HG03432 (cell line): ENCODE results near the gene RABGGTA.
"Not testable (repeated sequence)": the region's sequence is repeated elsewhere in the genome, so short reads cannot be mapped to it uniquely, and the experiment has no call there.

Source experiments
- ATAC-seq: cut with Tn5 transposase; IDR thresholded peaks from one replicate; pipeline ENCODE4 v1.9.1; 2021; ENCODE audit warnings: mild to moderate bottlenecking, moderate library complexity; ENCODE audit not compliant: unreplicated experiment

Gene RABGGTA

DNA sequence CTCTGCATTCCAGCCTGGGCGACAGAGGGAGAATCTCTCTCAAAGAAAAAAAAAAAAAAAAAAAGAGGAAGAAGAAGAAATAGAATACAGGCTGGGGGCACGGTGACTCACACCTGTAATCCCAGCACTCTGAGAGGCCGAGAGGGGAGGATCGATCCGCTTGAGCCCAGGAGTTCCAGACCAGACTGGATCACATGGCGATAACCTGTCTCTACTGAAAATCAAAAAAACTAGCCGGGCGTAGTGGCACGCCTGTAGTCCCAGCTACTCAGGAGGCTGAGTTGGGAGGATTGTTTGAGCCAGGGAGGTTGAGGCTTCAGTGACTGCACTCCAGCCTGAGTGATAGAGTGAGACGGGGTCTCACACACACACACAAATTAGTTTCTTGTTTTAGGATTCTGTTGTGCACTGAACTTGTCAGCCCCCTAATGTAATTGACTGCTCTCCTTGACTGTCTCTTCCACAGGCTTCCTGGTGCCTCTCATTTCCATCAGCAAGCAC lies 28.0 kb downstream of the RABGGTA start:
- ATAC-seq = no peak

DNA sequence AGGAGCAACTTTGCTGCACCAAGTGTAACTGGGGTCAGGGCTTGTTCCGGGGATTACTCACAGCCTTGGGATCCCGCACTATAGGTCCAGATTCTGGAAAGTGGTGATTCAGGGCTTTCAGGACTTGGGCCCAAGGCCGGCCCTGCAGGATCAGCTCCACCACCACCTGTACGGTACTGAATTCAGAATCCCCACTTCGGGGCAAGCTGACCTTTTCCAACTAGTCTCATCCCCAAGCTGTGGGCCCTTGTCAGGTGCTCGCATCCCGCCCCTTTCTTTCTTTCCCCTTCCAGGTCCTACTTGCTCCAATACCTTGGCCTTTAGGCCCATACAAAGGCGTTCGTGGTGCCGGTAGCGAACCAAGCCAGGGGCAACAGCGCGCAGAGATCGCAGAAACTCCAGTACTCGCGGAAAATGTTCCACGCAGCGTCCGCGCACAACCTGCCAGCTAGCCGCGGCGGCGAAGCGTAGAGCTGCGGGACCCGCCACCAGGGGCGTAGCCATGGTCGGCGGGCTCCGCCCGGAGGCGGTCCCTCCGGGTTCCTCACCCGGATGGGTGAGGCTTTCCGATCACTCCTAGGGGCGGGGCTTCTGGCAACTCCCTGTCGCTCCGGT lies 29.5 kb downstream of the RABGGTA start:
- ATAC-seq = peak; percentile 83

DNA sequence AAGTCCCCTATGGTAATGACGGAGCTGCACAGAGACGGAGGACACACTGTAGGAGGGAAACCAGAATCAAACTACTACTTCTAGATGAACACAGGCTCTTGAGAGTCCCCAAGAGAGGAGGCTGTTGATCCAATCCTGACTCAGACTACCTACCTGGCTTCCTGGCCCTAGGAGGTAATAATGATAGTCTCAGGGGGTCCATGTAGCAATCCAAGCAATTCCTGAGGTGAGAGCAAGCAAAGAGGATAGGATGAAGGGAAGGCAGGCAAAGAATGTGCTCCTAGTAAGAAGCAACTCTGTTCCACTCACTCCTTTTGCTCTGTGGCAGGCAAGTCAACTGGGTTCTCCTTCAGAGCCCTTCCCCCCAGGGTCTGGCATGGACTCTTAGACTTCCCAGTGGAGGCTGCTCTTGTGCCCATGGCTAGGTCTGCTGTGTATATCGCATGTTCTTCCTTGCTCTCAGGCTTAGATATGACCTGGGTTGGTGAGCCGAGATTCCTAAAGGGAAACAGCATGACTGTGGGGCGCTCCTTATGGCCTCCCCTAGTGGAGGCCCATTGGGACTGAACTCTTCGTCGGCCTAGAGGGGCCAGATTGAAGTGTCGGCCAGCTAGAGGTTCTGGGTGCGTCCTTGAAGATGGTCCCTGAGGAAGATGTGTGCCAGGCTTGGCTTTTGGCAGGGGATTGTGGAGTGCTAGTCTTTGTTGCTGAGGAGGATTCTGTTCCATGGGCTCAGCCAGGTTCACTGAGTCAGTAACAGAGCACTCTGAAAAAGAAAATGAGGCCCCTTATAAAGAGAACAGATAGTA lies 31.1 kb downstream of the RABGGTA start:
- no peak for ATAC-seq

DNA sequence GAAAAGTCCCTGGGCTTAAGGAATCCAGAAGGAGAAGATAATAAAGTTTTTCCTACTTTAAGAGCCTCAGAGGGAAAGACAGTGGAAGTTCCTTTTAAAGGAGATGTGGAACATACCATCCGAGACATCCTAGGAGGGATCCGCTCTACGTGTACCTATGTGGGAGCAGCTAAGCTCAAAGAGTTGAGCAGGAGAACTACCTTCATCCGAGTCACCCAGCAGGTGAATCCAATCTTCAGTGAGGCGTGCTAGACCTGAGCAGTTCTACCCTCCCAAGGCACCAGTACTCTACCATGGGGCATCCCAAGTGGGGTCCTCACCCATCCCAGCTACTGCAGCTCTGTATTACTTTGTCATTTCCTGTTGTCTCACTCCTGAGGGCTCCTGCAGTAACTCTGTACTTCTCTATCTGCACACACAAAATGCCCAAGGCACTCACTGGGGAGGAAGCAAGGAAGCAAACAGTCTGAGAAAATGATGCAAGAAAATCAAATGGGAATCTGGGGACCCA lies 32.8 kb downstream of the RABGGTA start:
- no peak for ATAC-seq

DNA sequence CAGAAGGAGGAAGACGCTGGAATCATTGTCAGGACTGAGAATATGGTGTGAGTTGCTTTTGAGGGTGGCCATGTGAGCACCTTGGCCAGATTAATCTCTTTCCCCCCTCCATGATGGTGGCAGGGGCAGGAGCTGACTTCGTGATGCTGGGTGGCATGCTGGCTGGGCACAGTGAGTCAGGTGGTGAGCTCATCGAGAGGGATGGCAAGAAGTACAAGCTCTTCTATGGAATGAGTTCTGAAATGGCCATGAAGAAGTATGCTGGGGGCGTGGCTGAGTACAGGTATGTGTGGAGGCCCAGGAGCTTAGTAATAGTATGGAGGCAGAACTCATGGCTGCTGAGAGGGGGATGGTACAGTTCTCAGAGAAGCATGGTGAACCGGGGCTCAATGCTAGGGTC lies 33.3 kb downstream of the RABGGTA start:
- no peak for ATAC-seq

DNA sequence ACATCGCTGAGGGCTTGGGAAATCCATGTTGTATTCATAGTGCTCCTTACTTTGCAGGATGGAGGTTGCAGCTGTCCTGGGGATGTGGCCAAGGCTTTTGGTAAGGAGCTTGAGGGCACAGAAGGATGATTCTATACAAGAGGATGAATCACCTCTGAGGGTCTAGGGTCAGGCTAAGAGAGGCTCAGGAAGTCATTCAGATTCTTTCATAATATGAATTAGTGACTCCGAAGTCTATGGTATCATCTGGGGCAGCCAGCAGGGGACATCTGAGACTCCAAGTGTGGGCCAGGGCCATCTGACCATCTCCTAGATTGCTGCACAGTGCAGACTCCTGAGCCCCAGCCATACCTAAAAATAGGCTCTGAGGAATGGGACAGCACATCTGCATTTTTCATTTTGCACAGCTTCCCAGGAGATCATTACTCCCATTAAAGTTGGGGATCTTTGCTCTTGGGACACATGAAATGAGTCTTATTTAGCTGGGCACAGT lies 33.9 kb downstream of the RABGGTA start:
- ATAC-seq = no peak

DNA sequence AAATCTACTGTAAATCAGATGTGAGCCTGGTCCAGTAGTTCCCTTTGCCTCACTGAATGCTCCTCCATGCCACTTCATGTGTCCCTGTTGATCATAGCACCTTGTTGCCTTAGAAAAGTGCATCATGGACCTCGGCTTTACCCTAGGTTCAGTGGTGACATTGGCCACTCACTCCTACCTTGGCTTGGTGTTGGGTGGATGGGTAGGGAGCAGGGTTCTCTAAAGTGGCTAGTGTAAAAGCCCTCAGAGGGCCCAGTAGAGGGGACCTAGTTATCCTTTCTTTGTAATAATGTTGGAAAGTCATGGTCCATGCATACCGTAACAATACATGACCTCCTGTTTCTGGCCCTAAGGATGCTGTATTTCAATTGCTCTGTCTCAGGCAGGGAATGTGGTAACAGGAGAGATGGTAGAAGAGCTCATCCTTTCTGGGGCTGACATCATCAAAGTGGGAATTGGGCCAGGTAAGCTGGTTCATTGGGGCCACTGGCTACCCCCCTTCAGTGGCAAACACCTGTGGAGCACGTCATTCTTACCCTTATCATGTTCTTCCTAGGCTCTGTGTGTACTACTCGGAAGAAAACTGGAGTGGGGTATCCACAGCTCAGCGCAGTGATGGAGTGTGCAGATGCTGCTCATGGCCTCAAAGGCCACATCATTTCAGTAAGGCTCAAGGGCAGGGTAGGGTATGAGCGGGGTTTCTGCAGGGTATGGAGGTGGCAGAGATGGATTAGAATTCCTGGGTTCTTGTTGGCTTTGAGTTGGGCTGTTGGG lies 34.5 kb downstream of the RABGGTA start:
- ATAC-seq = no peak

DNA sequence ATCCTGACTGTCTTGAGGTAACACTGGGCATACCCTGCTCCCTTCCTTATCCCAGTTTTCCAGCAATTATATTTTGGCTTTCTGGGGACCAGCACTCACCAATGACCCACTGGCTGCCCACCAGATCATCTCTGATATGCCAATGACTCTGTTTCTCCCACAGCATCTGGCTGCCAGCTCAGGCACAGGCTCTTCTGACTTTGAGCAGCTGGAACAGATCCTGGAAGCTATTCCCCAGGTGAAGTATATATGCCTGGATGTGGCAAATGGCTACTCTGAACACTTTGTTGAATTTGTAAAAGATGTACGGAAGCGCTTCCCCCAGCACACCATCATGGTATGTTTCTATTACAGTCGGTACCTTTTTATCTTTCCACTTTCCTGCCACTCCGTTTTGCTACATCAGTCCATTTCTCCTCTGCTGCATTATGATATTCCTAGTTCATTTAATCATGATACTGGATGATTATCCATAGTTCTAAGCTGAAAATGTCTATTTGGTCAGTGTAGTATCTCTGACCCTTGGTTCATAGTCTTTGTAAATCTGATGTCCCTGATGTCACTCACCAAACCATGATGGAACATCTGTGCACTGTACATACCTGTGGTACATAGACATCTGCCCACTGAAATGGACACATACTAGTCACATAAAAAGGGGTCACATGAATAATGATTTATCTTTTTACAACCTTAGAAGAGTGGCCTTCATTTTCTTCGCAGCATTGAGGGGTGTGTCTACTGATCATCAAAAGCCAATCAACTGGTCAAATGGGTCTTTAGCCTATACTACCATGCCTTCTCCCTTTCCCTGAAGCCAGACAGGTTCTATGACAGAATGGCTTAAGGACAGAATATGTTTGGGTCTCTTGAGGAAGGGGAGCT lies 35.4 kb downstream of the RABGGTA start:
- ATAC-seq = no peak

DNA sequence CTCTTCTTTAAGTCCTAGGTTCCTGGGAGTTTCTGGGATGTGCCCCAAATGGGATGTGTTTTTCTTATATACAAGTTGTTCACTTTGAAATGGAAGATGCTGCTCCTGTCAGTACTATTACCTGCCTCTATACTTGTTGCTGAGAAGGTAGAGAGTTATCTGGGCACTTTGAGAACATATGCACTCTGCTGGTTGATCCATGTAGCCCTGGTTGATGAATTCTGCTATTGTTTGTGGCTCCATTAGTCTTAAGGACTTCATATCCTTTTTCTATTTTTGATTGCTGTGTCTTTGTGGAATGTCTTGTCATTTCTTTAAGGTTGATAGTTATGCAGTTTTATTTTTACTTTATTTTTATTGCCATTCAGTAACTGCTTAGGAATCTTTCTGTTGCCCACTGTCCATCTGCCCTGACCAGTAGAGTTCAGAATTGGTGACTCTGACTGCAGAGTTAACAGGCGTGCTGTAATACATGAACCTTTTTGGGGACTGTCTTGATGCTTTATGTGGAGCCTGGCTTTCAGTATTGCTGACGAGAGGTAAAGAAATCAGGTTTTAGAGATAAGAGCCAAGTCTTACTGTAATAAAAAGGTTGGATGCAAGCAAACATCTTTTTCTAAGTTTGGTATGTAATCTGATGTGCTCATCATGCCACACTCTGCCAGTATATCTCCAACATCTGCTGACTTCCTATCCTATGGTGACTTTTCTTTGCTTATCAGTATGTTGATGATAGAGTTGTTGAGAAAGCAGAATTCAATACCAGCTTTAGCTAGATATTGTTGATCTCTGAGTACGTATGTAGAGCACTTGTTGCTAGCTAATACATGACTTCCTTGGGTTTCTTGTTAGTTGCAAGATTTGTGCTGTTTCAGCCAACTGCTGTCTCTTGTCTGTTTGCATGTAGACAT lies 37.0 kb downstream of the RABGGTA start:
- no peak for ATAC-seq

DNA sequence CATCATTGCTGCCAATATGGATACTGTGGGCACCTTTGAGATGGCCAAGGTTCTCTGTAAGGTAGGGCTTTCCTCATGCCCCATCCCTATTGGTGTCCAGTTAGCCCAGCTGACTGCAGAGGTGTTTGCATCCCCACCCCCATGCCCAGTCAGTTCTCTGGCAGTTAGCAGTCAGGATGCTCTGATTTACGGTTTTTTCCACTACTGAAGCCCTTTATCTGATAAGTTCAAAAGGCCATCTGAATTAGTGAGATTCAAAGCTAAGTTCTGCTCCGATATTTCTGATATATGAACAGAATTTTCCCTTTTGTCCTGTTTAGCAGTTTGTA lies 37.9 kb downstream of the RABGGTA start:
- ATAC-seq = no peak

DNA sequence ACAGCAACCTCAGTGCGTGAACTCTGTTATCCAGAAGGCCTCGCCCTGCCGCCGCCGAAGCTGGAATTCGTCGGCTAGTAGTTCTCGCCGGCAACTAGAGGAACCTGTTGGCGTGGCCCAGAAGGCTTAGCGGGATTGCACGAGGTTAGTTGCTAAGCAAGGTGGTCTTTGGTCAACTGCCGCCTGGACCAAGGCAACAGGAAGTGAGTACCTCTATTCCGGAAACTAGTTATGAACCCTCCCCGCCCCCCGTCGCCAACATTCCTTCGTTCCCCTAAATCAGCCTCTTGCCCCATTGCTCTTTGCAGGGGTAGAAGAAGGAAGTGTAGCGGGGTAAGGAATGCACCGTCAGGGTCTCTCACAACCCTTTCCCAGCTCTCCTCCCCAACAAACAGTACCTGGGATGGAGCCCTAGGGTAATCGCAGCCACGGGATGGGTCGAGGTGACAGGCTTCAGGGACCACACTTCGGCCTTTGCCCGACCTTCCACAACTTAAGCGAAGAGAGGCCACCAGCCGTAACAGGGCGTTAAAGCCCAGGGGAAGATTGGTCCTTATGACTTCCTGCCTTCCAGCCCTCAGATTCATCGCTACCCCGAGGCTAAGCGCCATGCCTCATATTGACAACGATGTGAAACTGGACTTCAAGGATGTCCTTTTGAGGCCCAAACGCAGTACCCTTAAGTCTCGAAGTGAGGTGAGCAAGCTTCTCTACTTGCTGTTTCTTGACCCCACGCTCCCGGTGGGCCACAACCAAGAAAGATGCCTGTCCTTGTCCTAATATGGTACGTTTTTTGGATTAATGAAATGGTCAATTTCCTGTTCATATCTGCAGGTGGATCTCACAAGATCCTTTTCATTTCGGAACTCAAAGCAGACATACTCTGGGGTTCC lies 38.5 kb downstream of the RABGGTA start, which contains the start of gene GMPR2:
Gene GMPR2, plus strand, starts transcription at position 285 of the 893 bp plus-strand sequence. Its CDS starts 325 bp downstream, at position 610.
- ATAC-seq = peak; percentile 71

DNA sequence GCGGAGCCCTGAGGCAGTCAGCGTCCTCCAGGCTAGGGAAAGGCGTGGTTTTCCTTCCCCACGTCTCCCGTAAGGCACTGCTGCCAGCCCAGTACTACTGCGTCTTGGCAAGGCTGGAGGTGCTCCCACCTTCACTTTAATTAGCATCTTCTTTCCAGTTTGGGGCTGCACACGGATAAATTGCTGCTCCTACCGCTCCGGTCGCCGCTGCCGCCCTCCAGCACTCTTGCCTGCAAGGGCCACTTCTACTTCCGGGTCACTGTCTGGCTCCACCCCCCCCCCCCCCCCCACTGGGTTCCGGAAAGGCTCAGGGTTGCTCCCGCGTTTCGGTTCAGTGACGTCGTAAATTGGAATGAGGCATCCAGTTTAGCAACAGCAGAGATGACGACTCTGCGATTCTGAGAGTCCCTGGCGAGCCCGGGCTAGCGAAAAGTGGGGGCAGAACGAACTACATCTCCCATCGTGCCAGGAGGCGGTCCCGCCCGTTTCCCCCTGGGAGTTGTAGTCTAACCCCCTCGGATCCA lies 39.2 kb downstream of the RABGGTA start, which contains the start of gene NEDD8:
Gene NEDD8, minus strand, starts transcription at position 247 of the 524 bp plus-strand sequence. Its CDS starts 100 bp downstream, at position 147.
- ATAC-seq = peak; percentile 85

DNA sequence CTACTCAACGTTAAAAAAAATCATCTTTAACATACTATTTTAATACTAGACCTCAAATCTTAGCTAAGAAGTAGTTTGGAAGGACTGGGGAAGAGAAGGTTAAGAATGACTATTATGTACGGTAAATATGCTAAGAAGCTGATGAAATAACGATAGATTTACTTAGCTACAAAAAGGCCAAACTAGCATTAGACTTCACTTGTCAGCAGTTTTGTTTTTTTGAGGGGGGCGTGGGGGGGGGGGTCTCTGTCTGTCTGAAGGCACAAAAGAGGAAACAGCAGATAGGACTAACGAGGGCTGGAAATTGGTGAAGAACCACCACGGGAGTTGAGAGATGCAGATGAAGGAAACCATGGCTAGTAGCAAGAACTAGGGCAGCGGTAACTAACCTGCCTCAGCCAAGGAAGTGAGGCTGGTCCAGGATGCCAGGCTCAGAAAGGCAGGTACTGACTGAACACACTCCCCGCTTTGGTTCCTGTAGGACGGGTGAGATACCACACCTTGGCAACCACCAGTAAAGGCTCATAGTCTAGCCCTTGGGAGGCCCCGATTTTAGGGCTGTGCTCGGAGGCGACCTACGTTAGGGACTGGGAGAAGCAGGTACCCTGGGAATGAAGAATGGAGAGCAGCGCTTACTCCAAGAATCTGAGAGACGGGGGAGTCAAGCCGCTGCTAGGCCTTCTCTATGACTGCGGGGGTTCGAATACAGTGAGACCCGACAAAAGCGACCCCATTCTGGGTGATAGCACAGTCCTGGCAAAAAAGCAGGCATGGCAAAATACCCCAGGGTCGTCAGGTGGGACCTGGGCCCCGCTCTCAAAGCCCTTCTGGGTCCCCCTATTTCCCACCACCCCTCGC lies 39.9 kb downstream of the RABGGTA start:
- ATAC-seq = peak; percentile 4

DNA sequence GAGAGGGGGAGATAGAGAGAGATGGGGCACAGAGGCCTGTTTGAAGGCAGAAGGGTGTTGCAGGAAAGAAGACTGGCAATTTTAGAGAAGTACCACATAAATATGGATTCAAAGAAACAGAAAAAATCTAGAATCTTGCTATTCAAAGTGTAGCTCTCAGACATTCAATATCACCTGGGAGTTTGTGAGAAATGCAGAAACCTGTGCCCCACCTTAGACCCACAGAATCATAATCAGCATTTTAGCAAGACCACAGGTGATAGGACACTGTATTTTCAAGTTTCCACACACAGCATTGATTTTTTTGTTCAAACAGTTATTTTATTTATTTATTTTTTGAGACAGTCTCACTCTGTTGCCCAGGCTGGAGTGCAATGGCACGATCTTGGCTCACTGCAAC lies 42.5 kb downstream of the RABGGTA start:
- no peak for ATAC-seq

DNA sequence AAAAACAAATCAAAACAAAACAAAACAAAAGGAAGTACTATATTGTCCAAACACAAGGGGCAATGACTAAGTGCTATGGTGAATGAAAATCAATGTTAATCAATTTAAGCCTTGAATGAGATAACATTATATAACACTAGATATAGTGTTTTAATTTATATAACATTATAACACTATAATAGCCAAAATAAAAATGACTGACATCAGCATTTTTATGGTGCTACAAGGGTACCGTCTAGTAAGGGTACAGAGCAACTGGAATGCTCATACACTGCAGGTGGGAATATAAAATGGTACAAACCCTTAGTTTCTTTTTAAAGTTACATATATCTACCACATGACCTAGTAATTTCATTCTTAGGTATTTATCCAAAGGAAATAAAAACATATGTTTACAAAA lies 44.9 kb downstream of the RABGGTA start:
- ATAC-seq = no peak

DNA sequence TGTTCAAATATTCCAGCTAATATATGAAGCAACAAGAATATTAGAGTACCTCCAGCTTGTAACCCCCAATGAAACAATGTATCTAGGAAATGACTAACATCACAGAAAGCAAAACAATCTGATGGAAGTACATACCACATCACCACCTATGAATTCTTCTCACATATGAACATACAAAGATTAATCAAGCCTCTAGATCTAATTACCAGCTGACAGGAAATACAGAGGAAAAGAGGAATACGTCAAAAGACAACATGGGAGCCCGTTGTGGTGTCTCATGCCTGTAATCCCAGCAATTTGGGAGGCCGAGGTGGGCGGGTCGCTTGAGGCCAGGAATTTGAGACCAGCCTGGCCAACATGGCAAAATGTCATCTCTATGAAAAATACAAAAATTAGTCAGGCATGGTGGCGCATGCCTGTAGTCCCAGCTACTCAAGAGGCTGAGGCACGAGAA lies 46.8 kb downstream of the RABGGTA start:
- ATAC-seq = no peak

DNA sequence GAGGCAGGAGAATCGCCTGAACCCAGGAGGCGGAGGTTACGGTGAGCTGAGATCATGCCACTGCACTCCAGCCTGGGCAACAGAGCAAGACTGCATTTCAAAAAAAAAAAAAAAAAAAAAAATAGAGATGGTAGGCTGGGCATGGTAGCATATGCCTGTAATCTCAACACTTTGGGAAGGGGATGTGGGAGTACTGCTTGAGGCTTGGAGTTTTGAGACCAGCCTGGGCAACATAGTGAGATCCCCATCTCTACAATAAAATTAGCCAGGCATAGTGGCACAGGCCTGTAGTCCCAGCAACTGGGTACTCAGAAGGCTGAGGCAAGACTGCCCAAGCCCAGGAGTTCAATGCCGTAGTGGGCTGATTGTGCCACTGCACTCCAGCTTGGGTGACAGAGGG lies 48.4 kb downstream of the RABGGTA start:
- not testable (repeated sequence) for ATAC-seq
